Measurements from ENCODE around the gene ROPN1L. TPM values are rescaled to one million over a fixed set of nuclear protein-coding genes. Genes with fewer than 3 reads are reported as not detected.

Gene ROPN1L
- total RNA-seq, 1 experiment from 2014 or later = 0.66 TPM

GRCh38 chr5:10434392-10434791 lies 7.3 kb upstream of the ROPN1L start:
- H3K79me2 ChIP-seq (ENCODE audit: insufficient read depth, low read length) = no peaks in the 10 kb centered on the region
- DNase-seq (ENCODE audit: low read depth, low spot score) (no peak), ATAC-seq (no peak)
- no peaks in the 10 kb centered on the region for H3K4me1 ChIP-seq (ENCODE audit: control insufficient read depth in 1 of 2, insufficient read depth in 2 of 2, low read length in 2 of 2)
- POLR2A ChIA-PET = no interaction called here
- no peaks in the 10 kb centered on the region for H3K9me2 ChIP-seq (ENCODE audit: insufficient read depth)
- no peaks in the 10 kb centered on the region for H3K9me3 ChIP-seq (ENCODE audit: control insufficient read depth in 1 of 2, insufficient read depth in 1 of 2, low read depth in 1 of 2, low read length in 2 of 2)
- CTCF ChIA-PET = interaction anchor here (1.0 kb wide), 1 partner anchor 10 kb away, joined by 4 read pairs; no protein-coding TSS in a partner anchor
- H2AFZ ChIP-seq (ENCODE audit: low read depth, low read length, poor library complexity, severe bottlenecking) = no peak overlapping the region
- H3K27ac ChIP-seq (ENCODE audit: low read depth, low read length) = no peak overlapping the region
- intact Hi-C loops (cut with micrococcal nuclease) = no loop called here
- no peaks in the 10 kb centered on the region for H3K27me3 ChIP-seq (ENCODE audit: insufficient read depth, low read length)
- no peak overlapping the region for H3K9ac ChIP-seq (ENCODE audit: low read length)
- H3K4me2 ChIP-seq (ENCODE audit: low read length) = no peak overlapping the region
- H3K36me3 ChIP-seq (ENCODE audit: control insufficient read depth in 1 of 2, insufficient read depth in 2 of 2, low read length in 2 of 2) = peaks cover 31 to 37% of the 10 kb centered on the region in 2 experiments
- BruUV-seq (replicated peaks) = no TSS peak
- H4K20me1 ChIP-seq (ENCODE audit: insufficient read depth) = no peaks in the 10 kb centered on the region
- TF ChIP-seq, protein P1, sequence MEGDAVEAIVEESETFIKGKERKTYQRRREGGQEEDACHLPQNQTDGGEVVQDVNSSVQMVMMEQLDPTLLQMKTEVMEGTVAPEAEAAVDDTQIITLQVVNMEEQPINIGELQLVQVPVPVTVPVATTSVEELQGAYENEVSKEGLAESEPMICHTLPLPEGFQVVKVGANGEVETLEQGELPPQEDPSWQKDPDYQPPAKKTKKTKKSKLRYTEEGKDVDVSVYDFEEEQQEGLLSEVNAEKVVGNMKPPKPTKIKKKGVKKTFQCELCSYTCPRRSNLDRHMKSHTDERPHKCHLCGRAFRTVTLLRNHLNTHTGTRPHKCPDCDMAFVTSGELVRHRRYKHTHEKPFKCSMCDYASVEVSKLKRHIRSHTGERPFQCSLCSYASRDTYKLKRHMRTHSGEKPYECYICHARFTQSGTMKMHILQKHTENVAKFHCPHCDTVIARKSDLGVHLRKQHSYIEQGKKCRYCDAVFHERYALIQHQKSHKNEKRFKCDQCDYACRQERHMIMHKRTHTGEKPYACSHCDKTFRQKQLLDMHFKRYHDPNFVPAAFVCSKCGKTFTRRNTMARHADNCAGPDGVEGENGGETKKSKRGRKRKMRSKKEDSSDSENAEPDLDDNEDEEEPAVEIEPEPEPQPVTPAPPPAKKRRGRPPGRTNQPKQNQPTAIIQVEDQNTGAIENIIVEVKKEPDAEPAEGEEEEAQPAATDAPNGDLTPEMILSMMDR (IDR thresholded peaks at IDR 0.05 in 2 of 3, conservative IDR thresholded peaks at IDR 0.05 in 1 of 3; ENCODE audit: borderline replicate concordance in 1 of 3, insufficient read depth in 1 of 3, low read depth in 2 of 3, low read length in 2 of 3) = no peak
- TF ChIP-seq YY1 (IDR thresholded peaks at IDR 0.05; ENCODE audit: extremely low read depth, insufficient replicate concordance, low read depth, low read length) = no peak
- no peak overlapping the region for H3K4me3 ChIP-seq (replicated peaks in 1 of 2; ENCODE audit: low read depth in 1 of 2, low read length in 2 of 2)
- RAD21 ChIA-PET (ENCODE audit: low non-redundant PET in 1 of 2, low total read pairs in 2 of 2, uncharacterized antibody in 2 of 2, unreplicated experiment in 2 of 2) = no interaction called here

DNA sequence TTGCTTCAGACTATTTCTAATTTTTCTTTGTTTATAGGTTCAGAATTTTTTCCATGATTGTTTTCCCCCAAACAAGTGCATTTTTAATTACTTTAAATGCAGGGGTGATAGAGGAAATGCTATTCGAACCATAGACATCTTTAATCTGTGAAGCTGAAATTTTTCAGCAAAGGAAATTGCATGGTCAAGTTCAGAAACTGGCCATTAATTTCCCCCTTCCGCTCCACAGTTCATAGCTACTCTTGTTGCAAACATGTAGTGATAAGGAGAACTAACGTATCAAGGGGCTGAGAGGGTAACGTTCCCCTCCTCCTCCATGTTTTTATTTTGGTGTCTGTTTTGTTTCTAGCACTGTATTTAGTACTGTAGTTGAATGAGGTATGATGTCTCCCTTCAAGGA lies 3.4 kb upstream of the ROPN1L start:
- ATAC-seq (no peak), DNase-seq (ENCODE audit: low read depth, low spot score) (no peak)
- no TSS peak for BruUV-seq (replicated peaks)
- no peaks in the 10 kb centered on the region for H4K20me1 ChIP-seq (ENCODE audit: insufficient read depth)
- RAD21 ChIA-PET (ENCODE audit: low non-redundant PET in 1 of 2, low total read pairs in 2 of 2, uncharacterized antibody in 2 of 2, unreplicated experiment in 2 of 2) = no interaction called here
- H3K4me1 ChIP-seq (ENCODE audit: control insufficient read depth in 1 of 2, insufficient read depth in 2 of 2, low read length in 2 of 2) = peaks cover 3 to 17% of the 10 kb centered on the region in 2 experiments; a peak in 3 of 4 replicates
- CTCF ChIA-PET = no interaction called here
- H3K9me3 ChIP-seq (ENCODE audit: control insufficient read depth in 1 of 2, insufficient read depth in 1 of 2, low read depth in 1 of 2, low read length in 2 of 2) = no peaks in the 10 kb centered on the region
- no peak overlapping the region for H3K4me3 ChIP-seq (replicated peaks in 1 of 2; ENCODE audit: low read depth in 1 of 2, low read length in 2 of 2)
- H3K9ac ChIP-seq (ENCODE audit: low read length) = no peak overlapping the region
- H3K79me2 ChIP-seq (ENCODE audit: insufficient read depth, low read length) = no peaks in the 10 kb centered on the region
- H2AFZ ChIP-seq (ENCODE audit: low read depth, low read length, poor library complexity, severe bottlenecking) = no peak overlapping the region
- POLR2A ChIA-PET = no interaction called here
- H3K27me3 ChIP-seq (ENCODE audit: insufficient read depth, low read length) = no peaks in the 10 kb centered on the region
- intact Hi-C loops (cut with micrococcal nuclease) = no loop called here
- H3K27ac ChIP-seq (ENCODE audit: low read depth, low read length) = no peak overlapping the region
- no peak overlapping the region for H3K4me2 ChIP-seq (ENCODE audit: low read length)
- H3K36me3 ChIP-seq (ENCODE audit: control insufficient read depth in 1 of 2, insufficient read depth in 2 of 2, low read length in 2 of 2) = peaks cover 15 to 25% of the 10 kb centered on the region in 2 experiments; a peak in 3 of 4 replicates
- H3K9me2 ChIP-seq (ENCODE audit: insufficient read depth) = no peaks in the 10 kb centered on the region
- no peak for TF ChIP-seq EGR1 (IDR thresholded peaks at IDR 0.05; ENCODE audit: low read depth)
- TF ChIP-seq, protein P2, sequence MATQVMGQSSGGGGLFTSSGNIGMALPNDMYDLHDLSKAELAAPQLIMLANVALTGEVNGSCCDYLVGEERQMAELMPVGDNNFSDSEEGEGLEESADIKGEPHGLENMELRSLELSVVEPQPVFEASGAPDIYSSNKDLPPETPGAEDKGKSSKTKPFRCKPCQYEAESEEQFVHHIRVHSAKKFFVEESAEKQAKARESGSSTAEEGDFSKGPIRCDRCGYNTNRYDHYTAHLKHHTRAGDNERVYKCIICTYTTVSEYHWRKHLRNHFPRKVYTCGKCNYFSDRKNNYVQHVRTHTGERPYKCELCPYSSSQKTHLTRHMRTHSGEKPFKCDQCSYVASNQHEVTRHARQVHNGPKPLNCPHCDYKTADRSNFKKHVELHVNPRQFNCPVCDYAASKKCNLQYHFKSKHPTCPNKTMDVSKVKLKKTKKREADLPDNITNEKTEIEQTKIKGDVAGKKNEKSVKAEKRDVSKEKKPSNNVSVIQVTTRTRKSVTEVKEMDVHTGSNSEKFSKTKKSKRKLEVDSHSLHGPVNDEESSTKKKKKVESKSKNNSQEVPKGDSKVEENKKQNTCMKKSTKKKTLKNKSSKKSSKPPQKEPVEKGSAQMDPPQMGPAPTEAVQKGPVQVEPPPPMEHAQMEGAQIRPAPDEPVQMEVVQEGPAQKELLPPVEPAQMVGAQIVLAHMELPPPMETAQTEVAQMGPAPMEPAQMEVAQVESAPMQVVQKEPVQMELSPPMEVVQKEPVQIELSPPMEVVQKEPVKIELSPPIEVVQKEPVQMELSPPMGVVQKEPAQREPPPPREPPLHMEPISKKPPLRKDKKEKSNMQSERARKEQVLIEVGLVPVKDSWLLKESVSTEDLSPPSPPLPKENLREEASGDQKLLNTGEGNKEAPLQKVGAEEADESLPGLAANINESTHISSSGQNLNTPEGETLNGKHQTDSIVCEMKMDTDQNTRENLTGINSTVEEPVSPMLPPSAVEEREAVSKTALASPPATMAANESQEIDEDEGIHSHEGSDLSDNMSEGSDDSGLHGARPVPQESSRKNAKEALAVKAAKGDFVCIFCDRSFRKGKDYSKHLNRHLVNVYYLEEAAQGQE (IDR thresholded peaks at IDR 0.05; ENCODE audit: low read depth) = no peak
- TF ChIP-seq ELF1 (IDR thresholded peaks at IDR 0.05; ENCODE audit: borderline replicate concordance, low read depth) = no peak
- TF ChIP-seq CBX3 (IDR thresholded peaks at IDR 0.05; ENCODE audit: low read depth) = no peak
- no peak for TF ChIP-seq POLR2A (IDR thresholded peaks at IDR 0.05; ENCODE audit: borderline replicate concordance, extremely low read depth, insufficient read depth, insufficient read length)
- no peak for TF ChIP-seq SIN3A (IDR thresholded peaks at IDR 0.05; ENCODE audit: low read depth)
- TF ChIP-seq, protein P1 (IDR thresholded peaks at IDR 0.05 in 2 of 3, conservative IDR thresholded peaks at IDR 0.05 in 1 of 3; ENCODE audit: borderline replicate concordance in 1 of 3, insufficient read depth in 1 of 3, low read depth in 2 of 3, low read length in 2 of 3) = no peak
- TF ChIP-seq TCF7L2 (IDR thresholded peaks at IDR 0.05; ENCODE audit: borderline replicate concordance, extremely low read depth, insufficient read depth, insufficient read length) = no peak
- no peak for TF ChIP-seq FOSL1 (IDR thresholded peaks at IDR 0.05; ENCODE audit: low read depth)
- no peak for TF ChIP-seq ATF3 (IDR thresholded peaks at IDR 0.05)

Measured in HCT116 (cell line).